NCI-H146 treated with DMSO at 0.1 percent for 48 hours (cell line): Measurements from ENCODE around the gene TRIM41.

Source experiments
- DNase-seq: peaks from one replicate; lab custom pipeline; 2025; ENCODE audit not compliant: unreplicated experiment; lab: John Stamatoyannopoulos, UW

TRIM41 gene

GRCh38 chr5:181231432-181231831 is 8.4 kb downstream of the TRIM41 start:
- DNase-seq = no peak

- DNase-seq = no peak
Measured at GRCh38 chr5:181232593-181232992, 9.5 kb downstream of the TRIM41 start.

GRCh38 chr5:181233088-181233800 is 10.2 kb downstream of the TRIM41 start:
- no peak for DNase-seq

- DNase-seq = no peak
Measured at GRCh38 chr5:181233801-181234454, 10.8 kb downstream of the TRIM41 start.

- DNase-seq = no peak
Measured at GRCh38 chr5:181234455-181235306, 11.6 kb downstream of the TRIM41 start.

- no peak for DNase-seq
Measured at GRCh38 chr5:181235323-181235688, 12.2 kb downstream of the TRIM41 start.

- no peak for DNase-seq
Measured at GRCh38 chr5:181235689-181236366, 12.7 kb downstream of the TRIM41 start.

GRCh38 chr5:181236471-181236870 is 13.4 kb downstream of the TRIM41 start:
- no peak for DNase-seq

GRCh38 chr5:181236954-181237641 is 14.0 kb downstream of the TRIM41 start:
- no peak for DNase-seq

GRCh38 chr5:181237729-181238385 is 14.8 kb downstream of the TRIM41 start:
- no peak for DNase-seq

GRCh38 chr5:181239062-181239663 is 16.1 kb downstream of the TRIM41 start:
- DNase-seq = no peak

- no peak for DNase-seq
Measured at GRCh38 chr5:181241393-181241975, 18.4 kb downstream of the TRIM41 start.

- DNase-seq = no peak
Measured at GRCh38 chr5:181242031-181242451, 19.0 kb downstream of the TRIM41 start.

- no peak for DNase-seq
Measured at GRCh38 chr5:181243018-181243563, 20.0 kb downstream of the TRIM41 start.

GRCh38 chr5:181243564-181244343 is 20.7 kb downstream of the TRIM41 start, which contains the start of gene RACK1:
Gene RACK1, minus strand, starts transcription at chr5:181243906. Its CDS starts 106 bp downstream, at chr5:181243800.
- DNase-seq = no peak

GRCh38 chr5:181245427-181246275 is 22.6 kb downstream of the TRIM41 start:
- no peak for DNase-seq
